NCI-H82 treated with DMSO at 0.1 percent for 48 hours (cell line): ENCODE measurements around the gene ZNF263.
"Not testable (repeated sequence)": the region's sequence is repeated elsewhere in the genome, so short reads cannot be mapped to it uniquely, and the experiment has no call there.

Source experiments
- DNase-seq: peaks from one replicate; lab custom pipeline; 2025; ENCODE audit not compliant: unreplicated experiment; lab: John Stamatoyannopoulos, UW

Gene ZNF263

GRCh38 chr16:3266873-3267537 is 16.3 kb upstream of the ZNF263 start:
- DNase-seq: peak; percentile 8

- DNase-seq: no peak
Observed at GRCh38 chr16:3268294-3268693, 15.0 kb upstream of the ZNF263 start.

GRCh38 chr16:3270718-3271117 is 12.6 kb upstream of the ZNF263 start:
- DNase-seq: not testable (repeated sequence)

- DNase-seq: not testable (repeated sequence)
Observed at GRCh38 chr16:3271281-3271680, 12.0 kb upstream of the ZNF263 start.

- peak; percentile 22 for DNase-seq
Observed at GRCh38 chr16:3274490-3274889, 8.8 kb upstream of the ZNF263 start.

GRCh38 chr16:3274947-3275346 is 8.3 kb upstream of the ZNF263 start:
- no peak for DNase-seq

- DNase-seq: no peak
Observed at GRCh38 chr16:3276679-3277078, 6.6 kb upstream of the ZNF263 start.

GRCh38 chr16:3281222-3281820 is 2.0 kb upstream of the ZNF263 start:
- no peak for DNase-seq

GRCh38 chr16:3282103-3282729 is 1.1 kb upstream of the ZNF263 start:
- DNase-seq: peak; percentile 80

GRCh38 chr16:3283543-3284447 is 504 bp downstream of the ZNF263 start:
- DNase-seq: no peak

GRCh38 chr16:3285131-3285530 is 1.8 kb downstream of the ZNF263 start:
- no peak for DNase-seq

GRCh38 chr16:3289998-3290673 is 6.8 kb downstream of the ZNF263 start:
- DNase-seq: no peak

GRCh38 chr16:3292604-3293003 is 9.3 kb downstream of the ZNF263 start:
- DNase-seq: no peak

GRCh38 chr16:3295209-3295608 is 11.9 kb downstream of the ZNF263 start:
- DNase-seq: no peak

GRCh38 chr16:3295783-3296182 is 12.5 kb downstream of the ZNF263 start:
- no peak for DNase-seq

GRCh38 chr16:3304370-3304769 is 21.1 kb downstream of the ZNF263 start:
- no peak for DNase-seq

- DNase-seq: peak; percentile 75
Observed at GRCh38 chr16:3305109-3306068, 22.1 kb downstream of the ZNF263 start, which contains the start of the genes TIGD7 and ZNF75A. Gene TIGD7 (minus strand): TSS chr16:3305430. CDS start chr16:3300614, 4,816 bp downstream. Gene ZNF75A (plus strand): TSS chr16:3305497. CDS start chr16:3308429, 2,932 bp downstream.

GRCh38 chr16:3306078-3306477 is 22.8 kb downstream of the ZNF263 start:
- DNase-seq: no peak

GRCh38 chr16:3311496-3311895 is 28.2 kb downstream of the ZNF263 start:
- no peak for DNase-seq
